HG03558 (cell line): Measurements from ENCODE around the gene AJAP1.

Source experiments
- ATAC-seq: cut with Tn5 transposase; IDR thresholded peaks from one replicate; pipeline ENCODE4 v1.9.1; 2021; ENCODE audit warnings: moderate number of reproducible peaks; ENCODE audit not compliant: unreplicated experiment; ENCODE audit errors: extremely low read depth

AJAP1 gene

GRCh38 chr1:4797016-4797410, 142.6 kb downstream of the AJAP1 start:
- no peak for ATAC-seq

- ATAC-seq: no peak
Observed at GRCh38 chr1:4797429-4797828, 143.0 kb downstream of the AJAP1 start.

GRCh38 chr1:4801192-4801924, 146.9 kb downstream of the AJAP1 start:
- ATAC-seq: no peak

DNA sequence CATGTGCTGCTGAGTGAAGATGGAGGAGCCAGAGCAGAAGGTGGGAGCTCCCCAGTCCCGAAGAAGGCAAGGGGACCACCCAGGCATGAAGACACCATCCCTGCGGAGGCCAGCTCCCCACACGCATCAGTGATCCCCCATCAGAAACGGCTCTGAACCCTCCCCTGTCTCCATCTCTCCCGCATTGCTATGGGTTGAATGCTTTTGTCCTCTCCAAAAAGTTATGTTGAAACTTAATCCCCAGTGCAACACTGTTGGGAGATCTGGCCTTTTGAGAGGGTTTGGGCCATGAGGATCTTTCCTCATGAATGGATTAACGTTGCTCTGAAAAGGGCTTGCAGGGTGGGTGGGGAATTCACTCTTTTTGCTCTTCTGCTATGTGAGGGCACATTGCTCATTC, 147.6 kb downstream of the AJAP1 start:
- no peak for ATAC-seq

- ATAC-seq: no peak
Observed at GRCh38 chr1:4803335-4803734, 148.9 kb downstream of the AJAP1 start.

DNA sequence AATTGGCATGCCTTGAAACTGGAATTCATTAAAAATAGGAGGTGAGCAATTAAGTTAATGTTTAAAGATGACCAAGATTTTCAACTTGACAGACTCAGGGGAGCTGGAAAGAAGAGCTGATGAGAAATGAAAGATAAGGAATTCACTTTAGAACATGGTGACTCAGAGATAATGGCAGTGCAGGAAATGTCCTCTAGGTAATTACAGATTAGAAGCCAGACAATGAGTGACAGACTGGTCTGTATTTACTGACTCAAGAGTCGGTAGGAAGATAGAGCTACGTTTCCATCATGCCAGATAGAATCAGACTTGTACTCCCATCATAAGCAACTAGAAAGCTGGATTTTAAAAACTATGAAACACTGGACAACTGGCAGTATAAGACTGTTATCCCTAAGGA, 151.6 kb downstream of the AJAP1 start:
- ATAC-seq: no peak

DNA sequence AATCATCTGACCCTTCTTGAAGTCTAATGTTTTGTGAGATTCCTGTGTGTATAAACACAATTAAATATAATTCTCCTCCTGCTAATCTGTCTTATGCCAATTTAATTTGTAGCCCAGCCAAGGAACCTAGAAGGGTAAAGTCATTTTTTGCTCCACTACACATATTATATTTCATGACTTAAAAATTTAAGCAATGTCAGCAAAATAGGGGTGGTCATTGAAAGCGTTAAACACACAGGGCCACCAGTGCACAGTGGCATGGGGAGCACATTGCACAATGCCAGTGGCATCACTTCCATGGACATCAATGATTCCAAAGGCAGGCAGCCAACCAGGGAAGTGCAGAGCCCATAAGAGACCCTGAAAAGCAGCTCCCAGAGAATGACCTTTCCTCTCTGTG, 166.1 kb downstream of the AJAP1 start:
- no peak for ATAC-seq

DNA sequence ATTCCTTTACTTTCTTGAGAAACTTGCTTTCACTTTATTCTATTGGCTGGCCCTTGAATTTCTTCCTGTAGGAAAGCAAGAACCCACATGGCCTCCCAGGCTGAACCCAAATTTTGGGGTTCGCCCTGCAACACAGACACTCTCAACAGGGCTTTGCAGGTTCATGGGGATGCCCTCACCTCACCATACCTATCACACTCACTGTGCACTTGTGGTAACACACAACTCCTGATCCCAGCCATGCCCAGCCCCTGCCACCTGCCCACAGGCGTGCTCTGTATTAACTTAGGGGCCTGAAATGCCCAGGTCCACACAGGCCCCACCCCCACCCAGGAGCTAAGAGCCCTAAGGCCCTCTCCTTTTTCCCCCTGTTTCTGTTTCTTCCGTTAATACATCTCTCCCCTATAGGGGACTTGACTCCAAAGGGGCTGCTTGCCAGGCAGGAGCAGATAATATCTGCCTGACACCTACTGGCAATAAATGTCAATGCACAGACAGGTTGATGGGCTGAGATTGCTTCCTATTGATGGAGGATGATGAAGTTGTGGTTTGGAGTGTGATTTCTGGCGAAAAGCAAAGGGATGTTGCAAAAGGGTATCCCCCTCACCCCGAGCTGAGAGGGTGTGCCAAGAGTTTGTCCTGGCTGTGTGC, 171.5 kb downstream of the AJAP1 start:
- ATAC-seq: no peak

GRCh38 chr1:4830707-4831106, 176.3 kb downstream of the AJAP1 start:
- no peak for ATAC-seq

DNA sequence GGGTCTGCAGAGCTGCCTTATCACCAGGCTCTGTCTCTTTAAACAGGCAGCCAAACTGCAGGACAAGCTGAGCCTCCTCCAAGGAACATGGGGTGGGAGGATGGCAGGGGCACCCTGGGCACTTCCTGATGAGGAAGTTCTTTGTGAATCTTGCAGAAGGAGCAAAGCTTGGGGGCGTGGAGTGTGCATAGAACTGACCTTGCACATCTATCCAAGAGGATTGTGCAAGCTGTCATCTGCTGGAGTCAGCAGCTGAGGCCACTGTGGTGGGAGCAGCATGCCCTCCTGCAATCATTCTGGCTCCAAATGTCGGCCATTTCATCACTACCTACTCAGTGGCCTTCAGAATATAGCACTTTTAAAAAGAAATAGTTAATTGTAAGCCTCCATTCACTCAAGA, 182.2 kb downstream of the AJAP1 start:
- no peak for ATAC-seq

DNA sequence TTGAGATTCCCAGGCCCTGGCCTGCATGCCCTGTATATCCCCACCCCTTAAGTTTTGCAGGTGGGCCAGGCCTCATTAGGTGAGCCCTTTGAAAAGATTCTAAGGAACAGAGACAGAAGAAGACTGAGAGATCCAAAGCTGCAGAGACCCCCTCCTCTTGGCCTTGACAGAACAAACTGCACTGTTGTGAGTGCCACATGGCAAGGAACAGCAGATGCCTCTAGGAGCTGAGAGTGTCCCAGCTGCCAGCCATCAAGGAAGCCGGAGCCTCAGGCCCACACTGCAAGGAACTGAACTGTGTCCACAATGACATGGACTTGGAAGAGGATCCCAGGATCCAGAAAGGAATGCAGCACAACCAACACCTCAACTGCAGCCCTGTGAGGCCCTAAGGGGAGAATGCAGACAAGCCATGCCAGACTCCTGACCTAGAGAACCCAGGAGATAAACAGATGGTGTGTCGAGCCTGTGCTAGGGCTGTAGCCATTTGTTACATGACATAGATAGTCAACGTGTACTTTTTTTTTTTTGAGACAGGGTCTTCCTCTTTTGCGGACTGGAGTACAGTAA, 182.7 kb downstream of the AJAP1 start:
- ATAC-seq: no peak

DNA sequence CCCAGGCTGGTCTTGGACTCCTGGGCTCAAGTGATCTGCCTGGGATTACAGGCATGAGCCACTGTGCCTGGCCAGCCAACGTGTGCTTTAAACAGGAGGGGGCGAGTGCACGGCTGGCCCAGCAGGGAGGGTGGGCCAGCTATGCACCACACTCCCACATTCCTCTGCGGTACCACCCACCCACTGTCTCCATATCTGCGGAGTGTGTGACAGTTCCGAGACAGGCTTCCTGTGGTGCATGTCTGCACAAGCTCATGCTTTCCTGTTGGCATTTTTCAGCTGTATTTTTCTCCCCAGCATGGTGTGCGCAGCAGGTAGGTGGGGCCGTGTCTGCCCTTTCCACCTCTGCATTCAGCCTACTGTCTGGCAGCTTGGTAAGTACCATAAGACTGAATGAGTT, 183.3 kb downstream of the AJAP1 start:
- no peak for ATAC-seq

DNA sequence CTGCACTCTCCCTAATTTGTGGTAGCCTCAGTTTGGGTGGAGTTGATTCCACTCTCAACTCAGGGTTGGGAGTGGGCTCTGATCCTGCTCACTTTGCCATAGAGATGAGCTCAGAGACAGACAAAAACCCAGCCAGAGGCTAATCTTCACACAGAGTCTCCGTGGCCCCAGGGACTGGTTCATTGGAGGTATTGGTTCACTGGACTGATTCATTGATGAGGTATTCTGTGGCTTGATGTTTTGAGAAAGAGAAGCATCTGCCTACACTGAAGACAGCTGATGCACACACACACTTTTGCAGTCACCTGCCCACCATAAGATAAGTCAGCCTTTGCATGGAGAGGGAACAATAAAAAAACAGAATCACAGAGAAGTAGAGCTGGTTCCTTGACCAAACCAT, 183.8 kb downstream of the AJAP1 start:
- no peak for ATAC-seq
